Suprapubic skin (tissue), 4 donors: ENCODE data around the gene LEKR1. TPM values are rescaled to one million over a fixed set of nuclear protein-coding genes. Genes with fewer than 3 reads are reported as not detected.

Experiments used
- DNase-seq, 2 donors: peaks; one replicate each; pipeline ENCODE4 v3.0.0-alpha.2; 2019; ENCODE audit warnings: low spot score in 2 of 2
- H3K27ac ChIP-seq: fragments of 200-600 bp; sonication (generic); one replicate; pipeline ENCODE4 v1.5.1; 2019
- H3K27me3 ChIP-seq: fragments of 200-600 bp; sonication (generic); one replicate; pipeline ENCODE4 v1.5.1; 2019
- H3K36me3 ChIP-seq: fragments of 200-600 bp; sonication (generic); one replicate; pipeline ENCODE4 v1.5.1; 2019
- H3K4me1 ChIP-seq: fragments of 200-600 bp; sonication (generic); one replicate; pipeline ENCODE4 v1.5.1; 2019
- H3K4me3 ChIP-seq: fragments of 200-600 bp; sonication (generic); one replicate; pipeline ENCODE4 v1.5.1; 2019; ENCODE audit warnings: mild to moderate bottlenecking
- H3K9me3 ChIP-seq: fragments of 200-600 bp; sonication (generic); one replicate; pipeline ENCODE4 v1.5.1; 2019
- EP300 ChIP-seq: sonication (generic); formaldehyde crosslinking; IDR thresholded peaks from one replicate; pipeline ENCODE4 v1.6.1; 2017; ENCODE audit warnings: antibody characterized with exemption
- POLR2A ChIP-seq, 2 donors: fragments of 450-650 bp; IDR thresholded peaks; one replicate each; pipeline ENCODE4 v1.6.1; 2017; ENCODE audit warnings: antibody characterized with exemption in 2 of 2, mild to moderate bottlenecking in 2 of 2, moderate library complexity in 2 of 2
- POLR2AphosphoS5 ChIP-seq, 3 donors: sonication (generic); formaldehyde crosslinking; IDR thresholded peaks; one replicate each; pipeline ENCODE4 v1.6.1; 2017; ENCODE audit warnings: antibody characterized with exemption in 3 of 3
- WGBS: methylation state at CpG from one replicate; pipeline ENCODE4 v1.1.5; 2018; 5-methylcytosine and 5-hydroxymethylcytosine counted together
- total RNA-seq, 4 donors: library from RNA; depleted of rRNA; stranded (reverse); fragments of >200 nt; gene quantifications; one replicate each; pipeline ENCODE4 v1.1.0, GENCODE V29; 2016
- TF ChIP-seq, protein P1 (sequence below), 2 donors: fragments of 200-600 bp in 1 of 2; fragments of 450-650 bp in 1 of 2; sonication (generic) in 1 of 2; IDR thresholded peaks; one replicate each; pipeline ENCODE4 v1.5.1; 2016 to 2019; ENCODE audit warnings: antibody characterized with exemption in 2 of 2, mild to moderate bottlenecking in 1 of 2, moderate library complexity in 1 of 2

Gene LEKR1
- total RNA-seq, 4 donors from 2014 or later = 1.0 to 3.4 (median 1.5) TPM

DNA sequence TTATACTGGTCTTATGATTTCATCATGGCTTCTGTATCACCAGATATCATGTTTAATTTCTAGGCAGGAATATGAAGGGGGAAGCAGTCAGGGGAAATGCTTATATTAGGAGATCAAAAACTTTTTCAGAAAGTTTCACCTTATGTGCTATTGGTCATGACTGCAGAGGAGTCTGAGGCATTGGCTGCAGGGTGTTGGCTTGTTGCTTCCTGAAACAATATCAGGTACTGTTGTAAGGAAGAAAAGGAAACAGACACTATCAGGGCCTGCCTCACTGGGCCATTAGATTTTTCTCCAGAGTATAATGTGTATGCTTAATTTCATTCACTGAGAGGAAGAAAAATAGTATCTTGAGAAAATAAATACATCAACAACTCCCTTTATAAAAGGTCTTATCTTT is 34.7 kb downstream of the LEKR1 start:
- no peaks in the 10 kb centered on the region for H3K4me1 ChIP-seq
- H3K9me3 ChIP-seq = no peaks in the 10 kb centered on the region
- H3K4me3 ChIP-seq = no peak overlapping the region
- no peak for TF ChIP-seq EP300
- TF ChIP-seq, protein P1, sequence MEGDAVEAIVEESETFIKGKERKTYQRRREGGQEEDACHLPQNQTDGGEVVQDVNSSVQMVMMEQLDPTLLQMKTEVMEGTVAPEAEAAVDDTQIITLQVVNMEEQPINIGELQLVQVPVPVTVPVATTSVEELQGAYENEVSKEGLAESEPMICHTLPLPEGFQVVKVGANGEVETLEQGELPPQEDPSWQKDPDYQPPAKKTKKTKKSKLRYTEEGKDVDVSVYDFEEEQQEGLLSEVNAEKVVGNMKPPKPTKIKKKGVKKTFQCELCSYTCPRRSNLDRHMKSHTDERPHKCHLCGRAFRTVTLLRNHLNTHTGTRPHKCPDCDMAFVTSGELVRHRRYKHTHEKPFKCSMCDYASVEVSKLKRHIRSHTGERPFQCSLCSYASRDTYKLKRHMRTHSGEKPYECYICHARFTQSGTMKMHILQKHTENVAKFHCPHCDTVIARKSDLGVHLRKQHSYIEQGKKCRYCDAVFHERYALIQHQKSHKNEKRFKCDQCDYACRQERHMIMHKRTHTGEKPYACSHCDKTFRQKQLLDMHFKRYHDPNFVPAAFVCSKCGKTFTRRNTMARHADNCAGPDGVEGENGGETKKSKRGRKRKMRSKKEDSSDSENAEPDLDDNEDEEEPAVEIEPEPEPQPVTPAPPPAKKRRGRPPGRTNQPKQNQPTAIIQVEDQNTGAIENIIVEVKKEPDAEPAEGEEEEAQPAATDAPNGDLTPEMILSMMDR (IDR thresholded peaks at IDR 0.05) = no peak
- no peak for TF ChIP-seq POLR2AphosphoS5 (IDR thresholded peaks at IDR 0.05)
- TF ChIP-seq POLR2A (IDR thresholded peaks at IDR 0.05) = no peak
- no peaks in the 10 kb centered on the region for H3K27me3 ChIP-seq
- no peak for DNase-seq
- no peak overlapping the region for H3K27ac ChIP-seq
- no peaks in the 10 kb centered on the region for H3K36me3 ChIP-seq

DNA sequence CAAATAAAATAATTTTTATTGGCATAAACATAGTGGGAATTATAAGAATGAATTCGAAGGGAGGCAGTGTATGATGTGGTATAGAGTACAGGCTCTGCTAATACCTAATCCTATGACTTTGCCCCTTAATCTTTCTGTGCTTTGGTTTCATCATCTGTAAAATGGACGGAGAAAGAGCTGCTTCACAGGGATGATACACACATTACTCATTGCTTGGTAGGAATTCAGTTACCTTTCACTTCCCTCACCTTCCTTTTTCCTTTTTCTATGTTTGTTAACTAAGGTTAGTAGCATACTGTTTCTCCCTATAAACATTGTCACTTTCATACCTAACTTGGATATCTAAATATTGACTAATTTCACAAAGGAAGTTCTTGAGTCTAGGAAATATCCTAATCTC is 36.2 kb downstream of the LEKR1 start:
- H3K27ac ChIP-seq = no peak overlapping the region
- no peaks in the 10 kb centered on the region for H3K27me3 ChIP-seq
- H3K4me3 ChIP-seq = no peak overlapping the region
- WGBS = 84% methylated on average over 2 of the region's 2 CpGs
- TF ChIP-seq EP300 = no peak
- TF ChIP-seq, protein P1 (IDR thresholded peaks at IDR 0.05) = no peak
- no peak for TF ChIP-seq POLR2A (IDR thresholded peaks at IDR 0.05)
- no peak for TF ChIP-seq POLR2AphosphoS5 (IDR thresholded peaks at IDR 0.05)
- no peaks in the 10 kb centered on the region for H3K9me3 ChIP-seq
- no peaks in the 10 kb centered on the region for H3K4me1 ChIP-seq
- DNase-seq = no peak
- H3K36me3 ChIP-seq = no peaks in the 10 kb centered on the region

DNA sequence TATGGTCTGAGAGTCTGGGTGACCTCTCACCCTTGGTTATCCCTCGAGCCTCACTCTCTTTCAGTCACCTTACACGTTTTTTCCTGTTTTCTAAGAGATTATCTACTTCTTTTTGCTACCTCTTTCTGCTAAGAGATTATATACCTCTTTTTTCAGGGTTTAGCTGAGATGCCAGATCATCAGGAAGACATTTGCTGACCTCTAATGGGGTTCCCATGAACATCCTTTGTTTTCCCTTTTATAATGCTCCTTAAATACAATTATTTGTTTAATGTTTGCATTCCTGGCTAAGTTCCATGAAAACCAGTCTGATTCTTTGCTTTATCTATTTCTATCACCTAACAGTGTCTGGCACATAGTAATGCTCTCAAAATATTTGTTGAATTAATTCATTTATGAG is 39.6 kb downstream of the LEKR1 start:
- TF ChIP-seq POLR2A (IDR thresholded peaks at IDR 0.05) (no peak), POLR2AphosphoS5 (IDR thresholded peaks at IDR 0.05) (no peak), EP300 (no peak)
- TF ChIP-seq, protein P1 (IDR thresholded peaks at IDR 0.05) = no peak
- Histone ChIP-seq H3K4me3 (no peak overlapping the region), H3K27me3 (no peaks in the 10 kb centered on the region), H3K36me3 (no peaks in the 10 kb centered on the region), H3K4me1 (peaks cover 2% of the 10 kb centered on the region), H3K27ac (no peak overlapping the region), H3K9me3 (no peaks in the 10 kb centered on the region)
- WGBS = 88% methylated on average over 1 of the region's 2 CpGs
- no peak for DNase-seq

DNA sequence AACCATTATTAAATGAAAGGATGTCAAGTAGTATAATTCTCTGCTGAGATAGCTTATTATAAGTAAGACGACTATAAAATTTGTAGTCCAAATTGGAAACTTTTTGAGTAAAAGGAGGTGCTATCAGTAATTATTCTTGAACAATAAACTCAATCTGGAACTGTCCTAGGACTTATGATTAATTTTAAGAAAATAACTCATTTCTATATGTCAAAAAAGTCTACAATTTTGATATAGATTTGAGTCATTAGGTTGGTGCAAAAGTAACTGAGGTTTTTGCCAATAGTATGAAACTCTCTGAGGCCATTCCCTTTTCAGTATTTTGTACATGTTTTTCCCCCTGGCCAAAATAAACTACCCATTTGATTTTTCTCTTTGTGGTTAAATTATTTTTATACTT is 41.0 kb downstream of the LEKR1 start:
- peaks cover 2% of the 10 kb centered on the region for H3K4me1 ChIP-seq
- H3K36me3 ChIP-seq = no peaks in the 10 kb centered on the region
- H3K4me3 ChIP-seq = no peak overlapping the region
- no peak overlapping the region for H3K27ac ChIP-seq
- 70% methylated on average over 1 of the region's 1 CpG for WGBS
- DNase-seq = no peak
- H3K9me3 ChIP-seq = no peaks in the 10 kb centered on the region
- no peak for TF ChIP-seq POLR2A (IDR thresholded peaks at IDR 0.05)
- no peak for TF ChIP-seq EP300
- TF ChIP-seq, protein P1 (IDR thresholded peaks at IDR 0.05) = no peak
- TF ChIP-seq POLR2AphosphoS5 (IDR thresholded peaks at IDR 0.05) = no peak
- H3K27me3 ChIP-seq = no peaks in the 10 kb centered on the region

DNA sequence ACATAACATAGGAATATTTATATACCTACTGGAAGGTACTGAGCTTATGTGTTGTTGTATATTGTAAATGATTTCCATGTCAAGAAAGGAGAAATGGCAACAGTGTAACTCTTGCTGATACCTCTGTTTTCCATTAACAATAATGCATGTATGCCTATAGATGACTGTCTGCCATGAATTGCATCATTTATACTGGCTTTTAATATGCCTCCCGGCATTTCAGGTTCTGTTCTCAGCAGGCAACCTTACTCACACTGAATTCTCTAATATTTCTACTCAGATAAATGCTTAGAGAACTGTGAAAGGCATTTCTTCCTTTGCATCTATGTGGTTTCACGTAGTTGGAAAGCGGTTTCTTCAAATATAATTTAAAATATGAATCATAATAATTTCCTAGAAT is 41.8 kb downstream of the LEKR1 start:
- H3K4me3 ChIP-seq = no peak overlapping the region
- no peak overlapping the region for H3K27ac ChIP-seq
- H3K27me3 ChIP-seq = no peaks in the 10 kb centered on the region
- 86% methylated on average over 3 of the region's 3 CpGs for WGBS
- TF ChIP-seq POLR2A (IDR thresholded peaks at IDR 0.05) (no peak), EP300 (no peak), POLR2AphosphoS5 (IDR thresholded peaks at IDR 0.05) (no peak)
- TF ChIP-seq, protein P1 (IDR thresholded peaks at IDR 0.05) = no peak
- no peak for DNase-seq
- no peaks in the 10 kb centered on the region for H3K36me3 ChIP-seq
- peaks cover 1% of the 10 kb centered on the region for H3K9me3 ChIP-seq
- peaks cover 2% of the 10 kb centered on the region for H3K4me1 ChIP-seq
